Jurkat, Clone E6-1 (cell line): ENCODE results near the gene MTCL1.

ENCODE experiments used
- DNase-seq: peaks from one replicate; pipeline ENCODE4 v3.0.0-alpha.2; 2011; ENCODE audit warnings: low read depth, low spot score
- H3K4me3 ChIP-seq: 2 replicates; pipeline ENCODE4 v1.5.1; 2011; ENCODE audit warnings: mild to moderate bottlenecking, low read length, control low read depth, moderate library complexity

Gene MTCL1

DNA sequence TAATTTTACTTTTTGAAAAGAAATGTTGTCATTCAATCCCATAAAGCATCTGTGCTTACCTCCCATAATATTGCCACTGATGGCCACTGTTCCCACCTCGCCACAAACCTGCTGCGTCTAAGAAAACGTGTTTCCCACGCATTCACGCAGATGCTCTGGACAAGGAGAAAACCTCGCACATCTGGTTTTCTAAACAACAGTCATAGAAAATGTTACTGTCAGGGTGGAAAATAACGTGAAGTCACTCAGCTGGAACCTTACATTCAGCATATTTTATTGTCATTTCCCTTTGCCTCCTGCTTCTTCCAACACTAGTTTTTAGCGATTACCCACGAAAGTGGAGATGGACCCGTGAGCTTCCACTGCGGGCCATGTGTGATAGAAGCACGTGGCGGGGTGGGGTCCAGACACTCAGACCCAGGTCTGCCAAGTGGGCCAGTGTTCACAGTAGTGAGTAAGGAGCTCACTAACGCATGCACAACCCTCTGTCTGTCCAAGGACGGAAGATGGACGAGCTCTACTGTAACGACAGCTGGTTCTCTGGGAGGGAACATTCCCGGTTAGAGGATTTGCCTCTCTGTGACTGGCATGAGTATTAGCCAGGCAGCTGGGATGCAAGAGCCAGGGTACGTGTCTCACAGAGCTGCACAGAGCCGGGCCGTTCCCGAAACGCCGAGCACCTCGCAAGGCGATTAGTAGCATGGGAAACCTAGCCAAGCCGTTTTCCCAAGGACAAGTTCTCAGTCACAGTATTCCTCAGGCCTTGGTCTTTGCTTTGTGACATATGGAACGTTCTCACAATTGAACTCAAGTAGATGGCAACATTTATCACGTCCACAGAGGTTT lies 94.5 kb downstream of the MTCL1 start:
- H3K4me3 ChIP-seq, result no peak overlapping the region
- no peak for DNase-seq

DNA sequence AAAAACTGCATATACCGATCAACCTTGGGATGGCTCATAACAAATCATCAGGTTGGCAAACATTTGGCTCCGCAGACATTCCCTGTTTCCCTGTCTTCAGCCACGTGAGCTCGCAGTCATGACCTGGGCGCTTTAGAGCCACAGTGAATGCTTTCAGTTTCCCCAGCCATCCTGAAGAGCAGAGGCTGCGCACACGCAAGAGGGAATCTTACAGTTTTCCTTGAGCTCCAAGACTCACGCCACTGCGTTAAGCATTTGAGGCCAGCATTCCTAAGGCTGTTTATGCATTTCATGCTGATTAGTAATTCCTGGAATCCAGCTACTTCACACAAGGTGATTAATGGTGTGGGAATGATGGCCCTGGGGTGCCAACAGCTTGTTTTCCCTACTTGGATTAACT lies 95.1 kb downstream of the MTCL1 start:
- DNase-seq, result no peak
- H3K4me3 ChIP-seq, result no peak overlapping the region

GRCh38 chr18:8800876-8801262 lies 95.5 kb downstream of the MTCL1 start:
- no peak overlapping the region for H3K4me3 ChIP-seq

GRCh38 chr18:8801263-8801901 lies 96.0 kb downstream of the MTCL1 start:
- DNase-seq, result no peak
- H3K4me3 ChIP-seq, result no peak overlapping the region

More at GRCh38 chr18:8800876-8801262, 95.5 kb downstream of the MTCL1 start:
- DNase-seq, result no peak

- DNase-seq, result no peak
These were observed 96.8 kb downstream of the MTCL1 start for GRCh38 chr18:8802017-8802672.

GRCh38 chr18:8803063-8803795 lies 97.9 kb downstream of the MTCL1 start:
- no peak for DNase-seq
- H3K4me3 ChIP-seq, result no peak overlapping the region

More at GRCh38 chr18:8802017-8802672, 96.8 kb downstream of the MTCL1 start:
- H3K4me3 ChIP-seq, result no peak overlapping the region

- H3K4me3 ChIP-seq, result no peak overlapping the region
- DNase-seq, result no peak
These were observed 98.6 kb downstream of the MTCL1 start for GRCh38 chr18:8803957-8804356.

DNA sequence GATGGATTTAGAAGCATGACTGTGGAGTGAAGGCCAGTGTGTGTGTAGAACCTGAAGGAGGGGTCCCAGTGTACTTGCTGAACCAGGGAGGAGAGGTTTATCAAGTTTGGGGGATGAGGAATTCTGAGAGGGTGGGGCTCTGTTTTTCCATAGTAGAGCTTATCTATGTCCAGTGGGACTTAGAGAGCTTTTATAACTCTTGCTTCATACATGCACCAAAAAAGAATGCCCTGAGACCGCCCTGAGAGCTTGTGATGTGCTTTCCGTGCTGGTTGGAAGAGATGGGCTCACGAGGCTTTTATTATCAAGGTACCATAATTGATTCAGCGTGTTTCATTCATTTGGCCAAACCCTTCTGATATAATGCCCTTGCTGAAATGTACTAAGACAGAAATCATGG lies 100.2 kb downstream of the MTCL1 start:
- DNase-seq, result no peak
- H3K4me3 ChIP-seq, result no peak overlapping the region

- DNase-seq, result no peak
- H3K4me3 ChIP-seq, result no peak overlapping the region
These were observed 100.9 kb downstream of the MTCL1 start for GRCh38 chr18:8806100-8806797.

- no peak overlapping the region for H3K4me3 ChIP-seq
- DNase-seq, result no peak
These were observed 101.6 kb downstream of the MTCL1 start for GRCh38 chr18:8806798-8807487.

DNA sequence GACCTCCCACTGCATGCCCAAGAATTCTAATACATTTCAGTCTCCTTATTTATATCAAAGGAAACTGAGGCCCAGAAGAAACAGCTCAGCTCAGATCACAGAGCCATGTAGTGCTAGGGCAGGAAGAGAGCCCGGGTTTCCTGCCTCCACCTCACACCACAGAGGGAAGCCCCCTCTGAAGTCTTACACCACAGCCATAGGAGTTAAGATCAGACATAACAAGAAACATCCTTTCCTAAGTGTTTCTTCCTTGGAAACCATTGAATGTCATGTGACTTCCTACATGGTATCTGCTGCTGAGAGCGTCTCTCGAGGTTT lies 102.1 kb downstream of the MTCL1 start:
- no peak overlapping the region for H3K4me3 ChIP-seq
- peak; percentile 62 for DNase-seq

DNA sequence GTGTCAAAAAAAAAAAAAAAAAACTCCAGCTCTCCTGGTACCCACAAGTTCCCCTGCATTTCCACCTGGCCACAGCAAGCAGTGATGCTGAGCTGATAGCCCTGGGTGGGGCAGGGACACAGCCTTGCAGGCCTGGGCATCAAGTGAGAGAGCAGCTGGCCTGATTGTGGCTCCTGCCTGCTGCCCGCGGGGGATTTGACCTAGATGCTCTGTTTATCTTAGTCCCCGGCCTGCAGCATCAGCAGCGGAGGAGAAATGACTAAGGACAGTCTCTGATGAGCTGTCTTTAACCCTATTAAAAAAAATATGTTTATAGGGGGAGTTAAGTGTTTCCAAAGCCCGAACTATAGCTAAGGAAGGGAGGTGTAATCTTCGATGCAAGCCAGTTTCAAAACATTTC lies 102.6 kb downstream of the MTCL1 start:
- DNase-seq, result no peak

DNA sequence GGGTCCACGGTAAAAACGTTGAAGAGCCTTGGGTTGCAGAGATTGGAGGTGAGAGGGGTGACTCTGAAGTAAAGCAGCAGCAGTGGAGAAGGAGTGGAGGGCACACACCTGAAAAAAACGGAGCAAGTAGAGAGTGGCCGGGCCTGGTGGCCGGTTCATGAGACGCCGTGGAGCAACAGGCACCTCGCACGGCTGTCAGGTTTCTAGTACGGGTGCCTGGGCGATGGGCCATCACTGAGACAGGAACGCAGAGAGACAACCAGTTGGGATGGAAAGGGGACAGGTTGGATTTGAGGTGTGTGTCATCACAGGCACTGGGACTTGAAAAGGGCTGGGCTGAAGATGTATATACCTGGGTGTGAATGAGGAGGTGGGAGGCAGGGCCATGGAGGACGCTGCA lies 104.2 kb downstream of the MTCL1 start:
- H3K4me3 ChIP-seq, result no peak overlapping the region
- DNase-seq, result no peak

More for the DNA sequence above, 102.6 kb downstream of the MTCL1 start:
- H3K4me3 ChIP-seq, result no peak overlapping the region

DNA sequence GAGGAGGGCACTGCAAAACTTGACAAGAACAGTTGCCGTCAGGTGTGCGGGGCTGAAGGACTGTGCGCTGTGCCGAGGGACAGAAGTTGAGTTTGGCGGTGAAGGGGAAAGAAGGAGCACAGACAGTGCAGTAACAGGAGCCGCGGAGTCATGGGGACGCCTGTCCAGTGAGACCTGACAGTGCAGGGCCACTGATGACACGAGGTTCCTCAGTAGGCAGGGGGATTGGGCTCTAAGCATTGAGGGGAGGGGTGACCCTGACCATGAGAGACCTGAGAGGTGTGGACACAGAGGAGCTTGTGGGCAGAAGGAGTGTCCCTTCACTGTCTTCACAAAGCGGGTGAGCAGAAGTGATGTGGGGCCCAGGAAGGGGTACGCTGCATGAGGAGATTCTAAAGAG lies 104.8 kb downstream of the MTCL1 start:
- no peak for DNase-seq
- H3K4me3 ChIP-seq, result no peak overlapping the region

DNA sequence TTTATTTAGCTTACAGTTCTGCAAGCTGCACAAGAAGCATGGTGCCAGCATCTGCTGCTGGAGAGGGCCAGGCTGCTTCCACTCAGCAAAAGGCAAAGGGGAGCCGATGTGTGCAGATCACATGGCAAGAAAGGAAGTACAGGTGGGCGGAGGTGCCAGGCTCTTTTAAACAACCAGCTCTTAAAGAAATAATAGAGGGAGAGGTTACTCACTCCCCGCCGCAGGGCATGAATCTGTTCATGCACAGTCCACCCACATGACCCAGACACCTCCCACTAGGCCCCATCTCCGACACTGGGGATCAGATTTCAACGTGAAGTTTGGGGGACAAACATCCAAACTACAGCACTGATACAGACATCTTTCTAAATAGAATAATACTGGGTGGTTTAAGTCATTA lies 105.8 kb downstream of the MTCL1 start:
- H3K4me3 ChIP-seq, result no peak overlapping the region
- no peak for DNase-seq

DNA sequence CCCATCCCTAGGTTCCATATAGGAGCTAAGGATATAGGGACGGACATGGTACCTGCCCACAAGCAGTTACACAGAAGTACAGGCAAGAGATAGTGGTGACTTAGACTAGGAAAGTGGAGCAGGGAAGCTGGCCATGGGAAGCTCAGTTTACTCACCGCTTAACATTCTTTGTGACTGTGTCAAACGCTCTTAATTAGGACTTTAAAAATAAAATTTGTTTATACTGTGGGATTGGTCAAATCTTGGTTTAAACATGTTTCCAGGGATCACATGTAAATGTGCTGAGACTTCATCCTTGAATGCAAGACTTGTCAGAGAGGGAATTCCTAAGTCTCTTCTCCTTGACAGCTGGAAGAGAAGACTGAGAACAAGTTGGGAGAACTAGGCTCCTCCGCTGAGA lies 107.3 kb downstream of the MTCL1 start:
- no peak overlapping the region for H3K4me3 ChIP-seq
- DNase-seq, result no peak

- no peak for DNase-seq
- no peak overlapping the region for H3K4me3 ChIP-seq
These were observed 108.3 kb downstream of the MTCL1 start for GRCh38 chr18:8813611-8814010.

- no peak overlapping the region for H3K4me3 ChIP-seq
- DNase-seq, result no peak
These were observed 108.8 kb downstream of the MTCL1 start for GRCh38 chr18:8814206-8814605.

- no peak for DNase-seq
- H3K4me3 ChIP-seq, result no peak overlapping the region
These were observed 110.9 kb downstream of the MTCL1 start for GRCh38 chr18:8816220-8816619.
